ENCODE measurements around the gene OR6C68.
"Not testable (repeated sequence)": the region's sequence is repeated elsewhere in the genome, so short reads cannot be mapped to it uniquely, and the experiment has no call there.

OR6C68 gene

DNA sequence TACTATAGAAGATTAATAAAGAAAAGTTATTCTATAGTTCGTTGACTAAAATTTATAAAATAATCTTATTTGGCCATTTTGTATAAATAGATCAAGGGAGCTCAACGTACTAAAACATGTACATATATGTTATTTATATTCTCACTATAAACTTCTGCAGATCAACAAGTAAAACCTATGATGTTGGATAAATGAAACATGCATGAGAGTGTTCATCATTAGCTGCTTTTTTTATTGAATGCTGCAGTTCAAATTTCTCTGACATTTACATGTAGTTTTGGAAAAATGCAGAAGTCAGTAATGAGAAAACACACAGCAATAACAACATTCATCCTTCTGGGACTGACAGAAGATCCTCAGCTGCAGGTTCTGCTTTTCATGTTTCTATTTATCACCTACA is at the start of gene OR6C68:
OR6C68 (plus strand) TSS at position 301 of the 400 bp plus-strand sequence; CDS start at position 301, 0 bp downstream.
- no peak for DNase-seq

DNA sequence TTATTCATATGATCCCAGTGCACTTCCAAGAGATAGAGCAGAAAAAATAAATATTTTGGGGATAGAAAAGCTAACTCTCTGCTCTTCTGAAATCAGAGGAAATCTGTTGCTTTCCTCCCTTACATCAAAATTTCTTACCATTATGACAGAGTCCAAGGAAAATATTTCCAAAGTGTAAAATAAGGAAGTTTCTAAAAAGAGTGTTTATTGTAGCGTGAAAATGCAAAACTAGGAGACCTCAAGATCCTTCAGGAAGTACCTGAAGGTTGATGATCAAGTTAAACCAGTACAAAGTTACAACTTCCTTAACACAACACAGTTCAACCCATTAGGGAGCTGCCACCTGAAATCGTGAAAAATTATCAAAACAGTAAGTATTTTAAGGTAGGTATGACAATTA is 48.4 kb upstream of the OR6C68 start, which contains the start of gene OR6C2:
OR6C2 (plus strand) TSS at position 301 of the 400 bp plus-strand sequence. CDS start 8,138 bp downstream, outside the sequence.
- no peak for DNase-seq

DNA sequence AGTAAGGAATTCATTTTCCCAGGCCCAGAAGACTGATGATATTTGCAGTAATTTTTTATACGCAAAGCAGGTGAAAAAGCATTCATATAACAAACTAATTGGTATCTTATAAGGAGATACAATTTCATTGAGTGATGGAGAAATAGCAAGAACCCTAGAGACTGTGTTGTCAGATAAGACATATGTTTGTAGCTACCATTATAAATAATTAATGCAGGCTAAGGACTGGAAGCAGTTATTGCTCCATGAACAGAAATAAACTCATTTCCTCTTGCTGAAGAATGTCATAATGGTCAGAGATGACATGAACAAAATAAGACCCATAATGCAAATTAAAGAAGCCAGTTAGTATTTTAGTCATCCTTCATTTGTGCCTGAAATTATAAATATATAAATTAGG is 46.8 kb upstream of the OR6C68 start:
- no peak for DNase-seq

DNA sequence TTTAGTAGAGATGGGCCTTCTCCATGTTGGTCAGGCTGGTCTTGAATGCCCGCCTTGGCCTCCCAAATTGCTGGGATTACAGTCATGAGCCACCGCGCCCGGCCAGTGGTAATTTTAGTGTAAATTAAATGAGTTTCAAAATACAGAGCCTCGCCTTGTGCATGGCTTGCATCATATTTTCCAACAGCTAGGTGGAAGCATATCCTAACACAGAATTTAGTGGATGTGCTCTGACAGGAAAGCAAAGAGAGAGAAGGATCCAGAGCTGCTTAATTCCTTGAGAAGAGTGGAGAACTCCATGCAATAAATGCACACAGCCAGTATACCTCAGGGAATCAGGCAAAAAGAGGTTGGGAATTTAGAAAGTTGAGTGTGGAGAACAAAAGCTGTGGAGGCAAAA is 45.9 kb upstream of the OR6C68 start:
- no peak for DNase-seq

DNA sequence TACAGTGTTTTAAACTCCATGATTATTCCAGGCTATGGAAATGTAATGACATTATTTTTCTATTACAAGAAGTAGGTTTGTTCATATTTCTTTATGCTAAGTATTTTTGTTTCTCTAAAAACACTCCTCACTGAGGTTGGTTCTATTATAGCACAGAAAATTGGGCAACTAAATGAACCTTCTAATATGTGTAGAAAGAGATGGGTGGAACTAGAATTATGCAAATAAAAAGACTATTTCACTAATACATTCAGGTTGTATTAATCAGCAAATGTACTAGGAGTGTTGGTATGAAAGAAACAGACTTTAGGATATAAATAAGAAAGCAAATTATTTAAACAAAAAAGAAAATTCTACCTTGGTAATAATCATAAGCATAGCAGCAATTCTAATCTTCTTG is 43.4 kb upstream of the OR6C68 start:
- DNase-seq = no peak

DNA sequence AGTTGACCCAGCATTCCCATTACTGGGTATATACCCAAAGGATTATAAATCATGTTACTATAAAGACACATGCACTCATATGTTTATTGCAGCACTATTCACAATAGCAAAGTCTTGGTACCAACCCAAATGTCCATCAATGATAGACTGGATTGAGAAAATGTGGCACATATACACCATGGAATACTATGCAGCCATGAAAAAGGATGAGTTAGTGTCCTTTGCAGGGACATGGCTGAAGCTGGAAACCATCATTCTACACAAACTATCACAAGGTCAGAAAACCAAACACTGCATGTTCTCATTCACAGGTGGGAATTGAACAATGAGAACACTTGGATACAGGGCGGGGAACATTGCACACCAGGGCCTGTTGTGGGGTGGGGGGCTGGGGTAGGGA is 27.3 kb upstream of the OR6C68 start:
- not testable (repeated sequence) for DNase-seq

DNA sequence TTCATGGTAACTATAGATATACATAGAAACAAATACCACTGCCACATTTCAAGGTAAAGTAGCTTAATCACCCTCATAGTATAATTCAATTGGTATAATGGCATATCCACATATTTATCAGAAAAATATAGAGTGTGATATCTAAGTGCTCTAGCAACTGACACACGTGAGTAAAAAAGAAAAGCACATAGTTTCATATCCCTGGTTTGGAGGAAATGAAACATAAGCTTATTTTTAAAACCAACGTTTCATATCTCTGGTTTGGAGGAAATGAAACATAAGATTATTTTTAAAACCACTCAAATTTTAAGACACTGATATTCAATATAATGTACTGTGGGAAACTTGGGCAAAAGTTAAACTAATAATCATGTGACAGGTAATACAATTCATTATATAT is 24.3 kb upstream of the OR6C68 start:
- no peak for DNase-seq

DNA sequence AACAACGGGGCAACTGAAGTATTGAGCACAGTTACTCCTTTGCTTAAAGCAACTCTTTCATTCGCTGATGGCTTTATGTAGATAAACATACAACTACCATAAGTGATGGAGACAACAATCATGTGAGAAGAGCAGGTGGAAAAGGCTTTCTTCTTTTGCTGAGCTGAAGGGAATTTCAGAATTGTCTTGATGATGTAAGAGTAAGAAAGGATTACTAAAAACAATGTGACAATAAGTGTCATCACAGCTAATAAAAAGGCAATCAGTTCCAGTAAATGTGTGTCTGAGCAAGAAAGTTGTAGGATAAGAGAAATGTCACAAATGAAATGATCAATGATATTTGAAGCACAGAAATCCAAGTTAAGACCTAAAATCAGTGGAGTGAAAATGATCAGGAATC is 22.9 kb upstream of the OR6C68 start:
- no peak for DNase-seq

DNA sequence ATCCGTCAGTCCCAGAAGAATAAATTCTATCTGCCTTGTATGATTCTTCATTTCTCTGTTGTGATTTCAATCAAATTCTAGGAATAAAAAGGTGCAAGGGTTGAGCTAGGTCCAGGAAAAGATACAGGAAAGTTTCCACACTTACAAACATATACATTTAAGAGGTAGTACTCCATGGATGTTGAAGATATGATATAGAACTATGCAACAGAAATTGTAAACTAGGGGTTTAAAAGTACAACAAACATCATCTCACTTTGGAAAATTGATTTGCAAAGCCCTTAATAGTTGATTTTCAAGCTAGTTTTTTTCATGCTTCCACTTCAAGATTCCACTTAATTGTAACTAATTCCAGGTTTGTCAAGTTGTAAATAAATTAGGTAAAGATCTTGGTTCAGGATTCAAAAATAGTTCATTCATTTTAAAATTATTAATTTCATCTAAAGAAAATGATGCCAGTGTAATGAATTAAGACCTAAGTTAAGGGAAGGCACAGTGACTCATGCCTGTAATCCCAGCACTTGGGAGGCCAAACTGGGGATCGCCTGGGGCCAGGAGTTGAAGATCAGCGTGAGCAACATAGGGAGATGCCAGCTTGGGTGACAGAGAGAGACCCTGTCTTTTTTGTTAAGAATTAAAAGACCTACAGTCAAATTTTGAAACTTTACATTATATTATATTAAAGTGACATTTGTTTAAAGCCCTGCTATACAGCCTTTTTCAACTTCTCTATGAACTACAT is 21.9 kb upstream of the OR6C68 start, which contains the start of gene OR6C70:
OR6C70 (minus strand) TSS at position 51 of the 742 bp plus-strand sequence; CDS start at position 51, 0 bp downstream.
- DNase-seq = no peak

DNA sequence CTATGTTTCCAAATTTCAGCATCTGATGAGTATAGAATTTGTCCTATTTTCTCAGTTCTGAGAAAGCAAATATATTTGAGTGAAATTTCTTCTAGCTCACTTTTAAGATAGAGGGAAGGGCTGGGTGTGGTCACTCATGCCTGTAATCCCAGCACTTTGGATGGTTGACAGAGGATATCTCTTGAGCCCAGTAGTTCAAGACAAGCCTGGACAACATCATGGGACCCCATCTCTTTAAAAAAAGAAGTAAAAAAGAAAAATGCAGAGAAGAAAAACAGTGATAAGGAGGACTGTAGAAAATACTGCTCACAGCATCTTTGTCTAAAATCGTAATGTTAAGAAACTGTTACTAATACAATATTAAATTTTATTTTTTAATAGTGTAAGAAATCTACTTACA is 19.9 kb upstream of the OR6C68 start:
- no peak for DNase-seq

DNA sequence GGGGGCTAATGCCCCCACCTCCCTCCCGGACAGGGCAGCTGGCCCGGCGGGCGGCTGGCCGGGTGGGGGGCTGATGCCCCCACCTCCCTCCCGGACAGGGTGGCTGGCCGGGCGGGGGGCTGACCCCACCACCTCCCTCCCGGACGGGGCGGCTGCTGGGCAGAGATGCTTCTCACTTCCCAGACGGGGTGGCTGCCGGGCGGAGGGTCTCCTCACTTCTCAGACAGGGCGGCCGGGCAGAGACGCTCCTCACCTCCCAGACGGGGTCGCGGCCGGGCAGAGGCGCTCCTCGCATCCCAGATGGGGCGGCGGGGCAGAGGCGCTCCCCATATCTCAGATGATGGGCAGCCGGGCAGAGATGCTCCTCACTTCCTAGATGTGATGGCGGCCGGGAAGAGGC is 13.0 kb upstream of the OR6C68 start:
- DNase-seq = not testable (repeated sequence)

DNA sequence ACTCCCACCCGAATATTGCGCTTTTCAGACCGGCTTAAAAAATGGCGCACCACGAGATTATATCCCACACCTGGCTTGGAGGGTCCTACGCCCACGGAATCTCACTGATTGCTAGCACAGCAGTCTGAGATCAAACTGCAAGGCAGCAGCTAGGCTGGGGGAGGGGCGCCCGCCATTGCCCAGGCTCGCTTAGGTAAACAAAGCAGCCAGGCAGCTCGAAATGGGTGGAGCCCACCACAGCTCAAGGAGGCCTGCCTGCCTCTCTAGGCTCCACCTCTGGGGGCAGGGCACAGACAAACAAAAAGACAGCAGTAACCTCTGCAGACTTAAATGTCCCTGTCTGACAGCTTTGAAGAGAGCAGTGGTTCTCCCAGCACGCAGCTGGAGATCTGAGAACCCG is 7.9 kb upstream of the OR6C68 start:
- not testable (repeated sequence) for DNase-seq

DNA sequence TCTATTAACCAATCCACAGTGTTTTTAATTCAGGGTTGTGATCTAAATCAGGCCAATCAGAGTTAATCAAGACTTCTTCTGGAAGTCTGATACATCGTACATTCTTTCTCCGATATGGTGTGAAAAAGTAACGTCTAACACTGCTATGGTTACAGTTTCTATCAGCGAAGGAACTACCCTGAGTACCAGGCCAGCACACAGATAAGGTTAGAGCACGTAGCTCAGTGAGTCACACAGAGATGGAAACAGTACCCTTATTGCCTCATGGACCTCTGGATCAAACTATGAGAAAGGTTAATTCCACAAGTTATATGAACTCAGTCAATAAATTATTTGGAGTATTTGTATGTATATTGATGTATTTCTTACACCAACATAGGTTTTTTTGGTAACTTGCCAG is 3.3 kb downstream of the OR6C68 start:
- no peak for DNase-seq

DNA sequence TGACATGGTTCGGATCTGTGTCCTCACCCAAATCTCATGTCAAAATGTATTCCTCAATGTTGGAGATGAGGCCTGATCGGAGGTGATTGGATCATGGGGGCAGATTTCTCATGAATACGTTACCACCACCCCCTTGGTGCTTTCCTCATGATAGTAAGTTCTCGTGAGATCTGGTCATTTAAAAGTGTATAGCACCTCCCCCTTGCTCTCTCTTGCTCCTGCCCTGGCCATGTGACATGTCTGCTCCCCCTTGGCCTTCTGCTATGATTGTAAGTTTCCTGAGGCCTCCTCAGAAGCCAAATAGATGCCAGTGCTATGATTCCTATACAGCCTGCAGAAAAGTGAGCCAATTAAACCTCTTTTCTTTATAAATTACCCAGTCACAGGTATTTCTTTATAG is 7.1 kb downstream of the OR6C68 start:
- no peak for DNase-seq

DNA sequence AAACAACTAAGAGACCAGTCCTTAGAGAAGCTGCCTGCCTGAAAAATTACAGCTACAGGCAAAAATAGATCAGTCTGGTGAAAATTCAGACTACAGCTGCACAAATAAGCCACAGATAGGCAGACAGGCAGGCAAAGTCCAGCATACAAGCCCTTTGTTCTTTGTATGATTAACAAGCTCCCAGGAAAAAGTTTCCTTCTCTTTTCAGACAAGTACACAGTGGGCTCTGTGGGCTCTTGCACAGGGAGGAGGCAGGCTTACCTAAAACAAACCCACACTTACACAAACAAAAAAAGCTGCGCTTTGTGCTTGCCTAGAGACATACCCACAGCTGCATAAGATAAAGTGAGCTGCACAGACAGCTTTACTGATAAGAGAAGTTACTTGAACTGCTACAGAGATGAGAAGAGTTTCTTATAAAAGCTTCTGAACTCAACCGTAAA is 7.7 kb downstream of the OR6C68 start:
- no peak for DNase-seq

DNA sequence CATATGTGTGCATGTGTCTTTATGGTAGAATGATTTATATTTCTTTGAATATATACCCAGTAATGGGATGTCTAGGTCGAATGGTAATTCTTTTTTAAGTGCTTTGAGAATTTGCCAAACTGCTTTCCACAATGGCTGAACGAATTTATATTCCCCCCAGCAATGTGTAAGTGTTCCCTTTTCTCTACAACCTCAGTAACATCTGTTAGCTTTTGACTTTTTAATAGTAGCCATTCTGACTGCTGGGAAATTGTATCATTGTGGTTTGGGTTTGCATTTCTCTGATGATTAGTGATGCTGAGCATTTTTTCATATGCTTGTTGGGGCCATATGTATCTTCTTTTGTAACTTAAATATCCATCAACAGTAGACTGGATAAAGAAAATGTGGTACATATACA is 9.4 kb downstream of the OR6C68 start:
- no peak for DNase-seq

DNA sequence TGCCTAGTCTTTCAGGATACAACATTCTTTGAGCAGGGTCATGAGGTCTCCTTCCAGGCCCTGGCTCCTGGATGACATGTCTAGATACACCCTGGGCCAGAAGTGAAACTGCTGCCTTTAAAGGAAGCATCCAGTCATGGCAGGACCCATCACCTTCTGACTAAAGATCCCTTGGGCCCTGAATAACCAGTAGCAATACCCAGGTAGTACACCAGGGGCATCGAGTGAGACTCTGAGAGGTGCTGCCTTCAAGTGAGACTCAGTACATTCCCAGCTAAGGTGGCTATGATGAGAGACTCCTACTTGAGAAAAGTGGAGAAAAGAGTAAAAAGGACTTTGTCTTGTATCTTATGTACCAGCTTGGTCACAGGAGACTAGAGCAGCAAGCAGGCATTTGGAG is 23.5 kb downstream of the OR6C68 start:
- DNase-seq = no peak

DNA sequence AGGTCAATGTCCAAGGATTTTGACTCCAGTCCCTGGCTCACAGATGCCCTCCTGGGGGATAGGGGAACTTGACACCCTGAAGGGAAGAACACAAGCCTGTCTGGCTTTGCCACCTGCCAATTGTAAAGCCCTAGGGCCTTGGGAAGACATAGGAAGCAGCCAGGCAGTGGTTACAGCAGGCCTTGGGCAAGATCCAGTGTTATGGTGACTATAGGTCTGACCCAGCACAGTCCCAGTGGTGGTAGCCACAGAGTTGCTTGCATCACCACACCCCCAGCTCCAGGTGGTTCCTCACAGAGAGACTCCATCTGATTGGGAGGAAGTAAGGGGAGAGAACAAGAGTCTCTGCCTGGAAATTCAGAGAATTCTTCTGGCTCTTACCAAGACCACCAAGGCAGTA is 24.2 kb downstream of the OR6C68 start:
- DNase-seq = no peak
